HG03060 (cell line): ENCODE measurements around the gene GRB14.

Experiments
- ATAC-seq: cut with Tn5 transposase; IDR thresholded peaks from one replicate; pipeline ENCODE4 v1.9.1; 2021; ENCODE audit warnings: low read depth, moderate number of reproducible peaks; ENCODE audit not compliant: unreplicated experiment

GRB14 gene

GRCh38 chr2:164617466-164617865 is 3.8 kb downstream of the GRB14 start:
- ATAC-seq: no peak

GRCh38 chr2:164613321-164613982 is 7.8 kb downstream of the GRB14 start:
- no peak for ATAC-seq

- ATAC-seq: no peak
Measured at GRCh38 chr2:164609790-164610189, 11.5 kb downstream of the GRB14 start.

GRCh38 chr2:164606557-164606956 is 14.7 kb downstream of the GRB14 start:
- ATAC-seq: no peak

GRCh38 chr2:164605295-164605694 is 16.0 kb downstream of the GRB14 start:
- no peak for ATAC-seq

GRCh38 chr2:164600763-164601162 is 20.5 kb downstream of the GRB14 start:
- no peak for ATAC-seq

- ATAC-seq: peak; percentile 98
Measured at GRCh38 chr2:164599954-164600589, 21.2 kb downstream of the GRB14 start.

- ATAC-seq: no peak
Measured at GRCh38 chr2:164597983-164598382, 23.3 kb downstream of the GRB14 start.

- no peak for ATAC-seq
Measured at GRCh38 chr2:164595031-164595430, 26.3 kb downstream of the GRB14 start.

- no peak for ATAC-seq
Measured at GRCh38 chr2:164593959-164594358, 27.3 kb downstream of the GRB14 start.

GRCh38 chr2:164593541-164593940 is 27.7 kb downstream of the GRB14 start:
- no peak for ATAC-seq

- ATAC-seq: no peak
Measured at GRCh38 chr2:164589522-164589921, 31.8 kb downstream of the GRB14 start.

- ATAC-seq: no peak
Measured at GRCh38 chr2:164581050-164581449, 40.2 kb downstream of the GRB14 start.

GRCh38 chr2:164574931-164575330 is 46.4 kb downstream of the GRB14 start:
- ATAC-seq: no peak

- ATAC-seq: no peak
Measured at GRCh38 chr2:164570475-164570874, 50.8 kb downstream of the GRB14 start.

- ATAC-seq: no peak
Measured at GRCh38 chr2:164569378-164569777, 51.9 kb downstream of the GRB14 start.

- no peak for ATAC-seq
Measured at GRCh38 chr2:164568317-164568716, 53.0 kb downstream of the GRB14 start.

- ATAC-seq: no peak
Measured at GRCh38 chr2:164567335-164567989, 53.8 kb downstream of the GRB14 start.

- no peak for ATAC-seq
Measured at GRCh38 chr2:164565359-164565758, 55.9 kb downstream of the GRB14 start.

- no peak for ATAC-seq
Measured at GRCh38 chr2:164562666-164563065, 58.6 kb downstream of the GRB14 start.

GRCh38 chr2:164561991-164562390 is 59.3 kb downstream of the GRB14 start:
- ATAC-seq: no peak

- no peak for ATAC-seq
Measured at GRCh38 chr2:164561416-164561815, 59.9 kb downstream of the GRB14 start.
